COLO829 (cell line): ENCODE data around the gene IL11.
A peak's percentile ranks its signal among the peaks of the same experiment; 100 is the strongest.

Experiments used
- DNase-seq: peaks from one replicate; pipeline ENCODE4 v3.0.0; 2012; ENCODE audit warnings: low spot score

The IL11 gene

GRCh38 chr19:55391191-55391670 lies 21.0 kb upstream of the IL11 start:
- DNase-seq, result no peak

- no peak for DNase-seq
Observed at GRCh38 chr19:55390461-55390880, 20.2 kb upstream of the IL11 start.

- no peak for DNase-seq
Observed at GRCh38 chr19:55389386-55390317, 19.4 kb upstream of the IL11 start.

- DNase-seq, result no peak
Observed at GRCh38 chr19:55387736-55388497, 17.7 kb upstream of the IL11 start.

- no peak for DNase-seq
Observed at GRCh38 chr19:55386493-55386971, 16.3 kb upstream of the IL11 start.

- DNase-seq, result peak; percentile 98
Observed at GRCh38 chr19:55385724-55386492, 15.6 kb upstream of the IL11 start, which contains the start of gene RPL28. RPL28 (plus strand) TSS chr19:55385932; CDS start chr19:55386358, 426 bp downstream.

- peak; percentile 95 for DNase-seq
Observed at GRCh38 chr19:55384920-55385723, 14.9 kb upstream of the IL11 start.

- DNase-seq, result no peak
Observed at GRCh38 chr19:55384131-55384919, 14.1 kb upstream of the IL11 start, which contains the start of gene TMEM238. TMEM238 (minus strand) TSS chr19:55384292; CDS start chr19:55384259, 33 bp downstream.

- DNase-seq, result no peak
Observed at GRCh38 chr19:55383279-55384130, 13.2 kb upstream of the IL11 start.

- DNase-seq, result no peak
Observed at GRCh38 chr19:55382522-55383054, 12.3 kb upstream of the IL11 start.

GRCh38 chr19:55382013-55382412 lies 11.8 kb upstream of the IL11 start:
- no peak for DNase-seq

GRCh38 chr19:55379174-55379573 lies 8.9 kb upstream of the IL11 start:
- no peak for DNase-seq

- no peak for DNase-seq
Observed at GRCh38 chr19:55377356-55378131, 7.3 kb upstream of the IL11 start.

GRCh38 chr19:55376241-55376933 lies 6.1 kb upstream of the IL11 start, which contains the start of gene TMEM190:
TMEM190 (plus strand) TSS chr19:55376826; CDS start chr19:55376854, 28 bp downstream.
- no peak for DNase-seq

GRCh38 chr19:55373993-55374757 lies 3.9 kb upstream of the IL11 start:
- no peak for DNase-seq

GRCh38 chr19:55373306-55373992 lies 3.2 kb upstream of the IL11 start:
- no peak for DNase-seq
